T-helper 2 cell treated with Interferon-gamma antibody and Interleukin-4, amounts not matched to agents 5 μg/mL and 100 μg/mL, for 36 hours (primary cell): ENCODE data around the gene CTSD.
A peak's percentile ranks its signal among the peaks of the same experiment; 100 is the strongest.
"Not testable (repeated sequence)": the region's sequence is repeated elsewhere in the genome, so short reads cannot be mapped to it uniquely, and the experiment has no call there.

Experiments
- DNase-seq: peaks from one replicate; pipeline ENCODE4 v3.0.0; 2021; ENCODE audit warnings: low spot score
- H3K27ac Mint-ChIP-seq: one replicate; pipeline ENCODE4 v1.8.0; 2021; ENCODE audit warnings: mild to moderate bottlenecking, mixed read lengths
- H3K27me3 Mint-ChIP-seq: one replicate; pipeline ENCODE4 v1.8.0; 2021; ENCODE audit warnings: low read depth, mixed read lengths
- H3K36me3 Mint-ChIP-seq: one replicate; pipeline ENCODE4 v1.8.0; 2021; ENCODE audit warnings: low read depth, mixed read lengths
- H3K4me1 Mint-ChIP-seq: one replicate; pipeline ENCODE4 v1.8.0; 2021; ENCODE audit warnings: low read depth, mixed read lengths
- H3K4me3 Mint-ChIP-seq: one replicate; pipeline ENCODE4 v1.8.0; 2022; ENCODE audit warnings: mild to moderate bottlenecking, moderate library complexity, mixed read lengths
- H3K9me3 Mint-ChIP-seq: one replicate; pipeline ENCODE4 v1.8.0; 2021; ENCODE audit warnings: mixed read lengths

CTSD gene

GRCh38 chr11:1769304-1769936, 5.7 kb upstream of the CTSD start:
- peaks cover 24% of the 10 kb centered on the region for H3K4me1 Mint-ChIP-seq
- H3K4me3 Mint-ChIP-seq, H3K27me3 Mint-ChIP-seq, H3K36me3 Mint-ChIP-seq, H3K9me3 Mint-ChIP-seq, DNase-seq: not testable (repeated sequence)
- peak overlapping the region; percentile 2 for H3K27ac Mint-ChIP-seq

- Mint-ChIP-seq H3K9me3 (no peaks in the 10 kb centered on the region), H3K4me3 (no peak overlapping the region), H3K4me1 (peaks cover 21% of the 10 kb centered on the region), H3K27me3 (no peaks in the 10 kb centered on the region), H3K36me3 (no peaks in the 10 kb centered on the region), H3K27ac (no peak overlapping the region)
- no peak for DNase-seq
Observed at GRCh38 chr11:1768141-1768469, 4.4 kb upstream of the CTSD start.

DNA sequence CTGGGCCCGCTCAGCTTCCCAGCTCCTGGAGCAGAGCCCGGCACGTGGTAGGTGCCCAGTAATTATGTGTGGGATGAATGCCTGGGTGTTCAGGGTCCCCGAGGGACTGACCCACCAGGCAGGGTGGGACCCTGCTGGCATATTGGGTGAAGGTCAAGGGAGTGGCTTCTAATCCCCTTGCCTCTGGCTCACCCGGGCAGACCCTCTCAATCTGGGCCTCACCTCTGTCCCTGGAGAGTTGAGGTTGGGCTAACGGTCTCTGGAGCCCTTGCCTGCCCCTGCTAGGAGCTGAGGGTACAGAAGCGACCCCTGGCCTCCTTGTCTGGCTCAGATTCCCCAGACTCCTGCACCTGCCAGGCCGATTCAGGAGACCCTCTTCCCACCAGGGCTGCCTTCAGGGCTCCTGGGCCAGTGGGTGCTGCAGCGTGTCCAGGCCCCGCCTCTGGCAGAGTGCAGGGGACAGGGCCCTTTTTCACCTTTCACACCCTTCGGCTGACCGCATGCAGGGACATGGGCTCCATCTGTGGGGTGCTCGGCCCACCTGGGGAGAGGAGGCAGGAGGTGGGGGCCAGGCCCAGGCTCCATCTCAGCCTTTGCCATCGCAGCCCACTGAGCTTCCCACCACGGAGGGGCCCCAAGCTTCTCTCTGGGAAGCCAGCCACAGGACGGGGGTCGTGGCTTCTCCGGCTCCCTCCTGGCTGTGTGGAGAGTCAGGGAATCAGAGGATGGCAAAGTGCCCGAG, 3.8 kb upstream of the CTSD start:
- Mint-ChIP-seq H3K27me3 (no peaks in the 10 kb centered on the region), H3K27ac (no peak overlapping the region), H3K4me1 (peaks cover 22% of the 10 kb centered on the region), H3K9me3 (no peaks in the 10 kb centered on the region), H3K4me3 (no peak overlapping the region), H3K36me3 (no peaks in the 10 kb centered on the region)
- DNase-seq, result no peak

GRCh38 chr11:1766719-1767398, 3.1 kb upstream of the CTSD start:
- Mint-ChIP-seq H3K9me3 (no peaks in the 10 kb centered on the region), H3K27ac (no peak overlapping the region), H3K36me3 (peaks cover 2% of the 10 kb centered on the region), H3K27me3 (no peaks in the 10 kb centered on the region), H3K4me1 (peaks cover 19% of the 10 kb centered on the region), H3K4me3 (no peak overlapping the region)
- DNase-seq, result no peak

DNA sequence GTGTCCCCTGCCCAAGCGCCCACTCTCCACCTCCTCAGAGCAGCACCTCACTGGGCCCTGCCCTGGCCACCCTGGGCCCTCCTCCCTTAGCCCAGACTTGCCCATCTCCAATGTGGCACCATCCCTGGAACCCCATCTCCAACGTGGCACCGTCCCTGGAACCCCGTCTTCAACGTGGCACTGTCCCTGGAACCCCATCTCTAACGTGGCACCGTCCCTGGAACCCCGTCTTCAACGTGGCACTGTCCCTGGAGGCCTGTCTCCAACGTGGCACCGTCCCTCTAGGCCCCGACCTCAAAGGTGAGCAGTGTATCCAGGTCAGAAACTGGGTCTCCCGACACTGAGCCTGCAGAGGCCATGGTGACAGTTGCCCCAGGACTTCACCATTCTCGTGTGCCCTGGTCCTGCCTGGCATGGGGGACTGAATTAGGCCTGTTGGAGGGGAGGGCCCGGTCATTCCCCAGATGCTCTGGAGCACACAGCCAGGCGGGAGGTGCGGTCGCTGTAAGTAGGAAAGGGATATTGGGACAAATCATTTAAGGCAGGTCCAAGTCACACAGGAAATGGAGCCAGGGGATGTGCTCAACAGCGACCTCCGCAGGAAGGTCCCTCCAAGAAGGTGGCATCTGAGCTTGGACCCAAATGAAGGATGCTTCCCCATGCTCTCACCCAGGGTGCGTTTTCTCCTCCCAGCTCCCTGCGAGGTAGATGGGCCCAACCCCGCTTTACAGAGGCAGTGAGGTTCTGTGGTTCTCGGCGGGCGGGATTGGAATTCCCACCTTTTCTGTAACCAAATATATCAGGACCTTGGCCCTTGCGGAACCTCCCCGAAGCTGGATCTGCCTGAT, 2.4 kb upstream of the CTSD start:
- H3K27ac Mint-ChIP-seq, result no peak overlapping the region
- no peaks in the 10 kb centered on the region for H3K9me3 Mint-ChIP-seq
- no peak overlapping the region for H3K4me3 Mint-ChIP-seq
- DNase-seq, result no peak
- no peaks in the 10 kb centered on the region for H3K27me3 Mint-ChIP-seq
- H3K4me1 Mint-ChIP-seq, result peaks cover 19% of the 10 kb centered on the region
- peaks cover 2% of the 10 kb centered on the region for H3K36me3 Mint-ChIP-seq

DNA sequence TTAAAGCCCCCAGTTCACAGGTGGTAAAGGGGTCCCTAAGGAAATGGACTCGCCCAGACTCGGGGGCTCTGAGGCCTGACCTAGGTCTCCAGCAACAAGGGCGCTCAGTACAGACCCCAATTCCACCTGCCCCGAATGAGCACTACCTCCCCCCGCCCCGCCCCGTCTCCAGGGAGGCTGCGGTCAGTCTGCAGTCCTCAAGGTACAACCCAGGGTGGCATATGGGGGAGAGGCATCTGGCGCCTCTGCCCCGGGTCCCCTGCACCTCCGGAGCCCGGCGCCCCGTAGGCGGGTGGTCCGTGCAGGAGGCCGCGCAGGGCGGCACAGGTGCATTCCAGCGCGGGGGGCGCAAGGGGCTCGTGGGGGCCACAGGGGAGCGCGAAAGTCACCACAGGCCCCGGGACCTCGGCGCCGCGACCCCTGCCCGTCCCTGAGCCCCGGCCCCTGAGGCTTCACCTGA, 361 bp downstream of the CTSD start:
- no peak overlapping the region for H3K27ac Mint-ChIP-seq
- H3K4me1 Mint-ChIP-seq, result peaks cover 20% of the 10 kb centered on the region
- peak overlapping the region; percentile 71 for H3K4me3 Mint-ChIP-seq
- H3K27me3 Mint-ChIP-seq, result no peaks in the 10 kb centered on the region
- no peak for DNase-seq
- no peaks in the 10 kb centered on the region for H3K9me3 Mint-ChIP-seq
- peaks cover 7% of the 10 kb centered on the region for H3K36me3 Mint-ChIP-seq

DNA sequence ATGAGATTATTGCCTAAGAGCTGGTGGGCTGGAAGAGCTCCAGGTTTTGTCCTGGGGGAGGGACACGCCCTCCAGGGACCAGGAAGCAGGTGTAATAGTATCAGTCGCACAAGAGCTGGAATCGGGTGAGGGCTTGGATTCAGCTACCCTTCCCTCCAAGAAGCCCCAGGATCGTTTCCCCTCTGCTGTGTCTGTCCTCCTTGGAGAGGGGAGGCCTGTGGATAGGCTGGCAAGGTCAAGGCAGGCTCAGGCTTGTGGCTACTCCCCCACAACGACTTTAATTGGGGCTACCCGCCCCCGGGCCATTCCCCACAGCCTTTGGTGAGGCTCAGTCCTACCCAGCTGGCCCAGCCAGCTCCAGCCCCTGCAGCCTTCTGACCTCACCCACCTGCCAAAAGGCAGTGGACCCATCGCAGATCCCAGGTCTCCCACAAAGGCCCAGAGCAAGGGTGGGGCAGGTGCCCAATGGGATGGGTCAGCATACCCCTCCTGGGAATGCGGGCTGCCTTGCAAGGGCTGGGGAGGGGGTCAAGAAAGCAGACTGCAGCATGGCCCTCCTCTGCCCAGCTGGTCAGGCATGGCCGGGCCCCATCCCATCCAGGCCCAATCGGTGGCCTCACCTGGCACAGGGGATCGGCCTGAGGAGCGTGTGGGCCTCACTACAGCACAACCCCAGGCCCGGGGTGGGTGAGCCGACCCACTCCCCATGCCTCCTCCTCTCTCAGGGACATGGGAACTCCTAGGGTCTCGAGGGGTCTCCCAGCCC, 1.0 kb downstream of the CTSD start:
- DNase-seq, result no peak
- H3K27ac Mint-ChIP-seq, result peak overlapping the region; percentile 62
- H3K4me3 Mint-ChIP-seq, result peak overlapping the region; percentile 71

GRCh38 chr11:1761857-1762536, 1.7 kb downstream of the CTSD start:
- Mint-ChIP-seq H3K9me3 (no peaks in the 10 kb centered on the region), H3K27ac (peak overlapping the region; percentile 62), H3K4me1 (peaks cover 28% of the 10 kb centered on the region), H3K36me3 (peaks cover 9% of the 10 kb centered on the region), H3K27me3 (no peaks in the 10 kb centered on the region), H3K4me3 (peak overlapping the region; percentile 71)
- DNase-seq, result no peak

More for the DNA sequence above, 1.0 kb downstream of the CTSD start:
- H3K27me3 Mint-ChIP-seq, result no peaks in the 10 kb centered on the region
- peaks cover 22% of the 10 kb centered on the region for H3K4me1 Mint-ChIP-seq
- H3K36me3 Mint-ChIP-seq, result peaks cover 7% of the 10 kb centered on the region
- H3K9me3 Mint-ChIP-seq, result no peaks in the 10 kb centered on the region

GRCh38 chr11:1761110-1761856, 2.4 kb downstream of the CTSD start:
- H3K4me3 Mint-ChIP-seq, result peak overlapping the region; percentile 48
- no peaks in the 10 kb centered on the region for H3K9me3 Mint-ChIP-seq
- H3K36me3 Mint-ChIP-seq, result peaks cover 9% of the 10 kb centered on the region
- no peaks in the 10 kb centered on the region for H3K27me3 Mint-ChIP-seq
- no peak overlapping the region for H3K27ac Mint-ChIP-seq
- DNase-seq, result no peak
- H3K4me1 Mint-ChIP-seq, result peaks cover 32% of the 10 kb centered on the region

DNA sequence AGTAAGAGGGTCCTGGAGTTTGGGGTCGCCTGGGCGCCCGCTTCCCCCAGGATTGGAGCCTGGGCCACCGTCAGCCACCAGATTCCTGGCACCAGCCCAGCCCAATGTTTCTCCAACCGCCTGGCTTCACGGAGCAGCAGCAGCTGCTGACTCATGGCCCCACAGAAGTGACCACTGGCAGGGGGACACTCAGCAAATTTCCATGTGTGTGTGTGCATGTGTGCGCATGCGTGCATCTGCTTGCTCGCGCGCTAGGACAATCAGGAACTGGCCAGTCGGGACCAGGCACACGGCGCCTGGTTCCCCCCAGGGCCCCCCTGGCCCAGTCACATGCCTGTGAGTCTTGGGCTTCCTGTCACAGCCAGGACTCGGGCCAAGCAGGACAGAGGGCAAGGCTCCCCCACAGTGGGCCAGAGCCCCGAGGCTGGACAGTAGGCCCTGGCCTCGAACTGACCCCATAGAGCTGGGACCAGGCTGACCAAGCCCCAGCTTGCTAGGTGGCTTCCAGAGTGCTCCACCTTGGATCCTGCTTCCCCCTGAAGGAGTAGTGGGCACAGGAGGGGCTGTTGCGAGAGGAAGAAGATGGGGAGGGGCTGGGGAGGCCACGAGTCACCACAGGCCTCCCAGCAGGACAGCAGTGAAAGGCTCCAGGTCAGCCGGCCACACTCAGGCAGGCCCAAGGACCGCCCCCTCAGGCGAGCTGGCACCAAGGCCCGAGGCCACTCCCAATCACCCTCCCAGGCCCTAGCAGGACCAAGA, 3.2 kb downstream of the CTSD start:
- no peak overlapping the region for H3K27ac Mint-ChIP-seq
- peak overlapping the region; percentile 3 for H3K4me3 Mint-ChIP-seq
- H3K4me1 Mint-ChIP-seq, result peaks cover 39% of the 10 kb centered on the region
- DNase-seq, result no peak
- no peaks in the 10 kb centered on the region for H3K27me3 Mint-ChIP-seq
- no peaks in the 10 kb centered on the region for H3K9me3 Mint-ChIP-seq
- H3K36me3 Mint-ChIP-seq, result peaks cover 12% of the 10 kb centered on the region

DNA sequence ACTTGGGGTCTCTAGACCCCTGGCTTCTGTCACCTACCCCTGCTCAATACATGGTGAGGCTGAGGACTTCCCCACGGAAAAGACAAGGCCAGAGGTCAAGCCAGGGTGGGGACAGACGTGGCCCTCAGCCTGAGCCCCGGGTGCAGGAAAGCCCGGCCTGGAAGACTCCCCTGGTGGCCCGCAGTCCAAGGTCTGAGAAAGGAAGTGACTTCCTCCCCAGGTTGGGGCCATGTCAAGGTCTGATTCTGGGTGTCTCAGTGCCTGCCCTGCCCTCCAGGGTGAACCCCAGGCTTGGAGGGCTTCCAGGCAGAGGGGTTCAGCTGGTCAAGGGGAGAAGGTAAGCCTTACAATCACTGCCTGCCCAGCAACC, 3.9 kb downstream of the CTSD start:
- H3K27me3 Mint-ChIP-seq, result no peaks in the 10 kb centered on the region
- peaks cover 43% of the 10 kb centered on the region for H3K4me1 Mint-ChIP-seq
- H3K36me3 Mint-ChIP-seq, result peaks cover 15% of the 10 kb centered on the region
- H3K27ac Mint-ChIP-seq, result peak overlapping the region; percentile 52
- H3K9me3 Mint-ChIP-seq, result no peaks in the 10 kb centered on the region
- peak overlapping the region; percentile 12 for H3K4me3 Mint-ChIP-seq
- no peak for DNase-seq
